Measurements from ENCODE around the gene ULK4. TPM values are rescaled to one million over a fixed set of nuclear protein-coding genes. Genes with fewer than 3 reads are reported as not detected.
"Not testable (repeated sequence)": the region's sequence is repeated elsewhere in the genome, so short reads cannot be mapped to it uniquely, and the experiment has no call there.

ULK4 gene
- total and polyA plus RNA-seq, 2 experiments from 2014 or later, result 1.8 to 3.7 TPM

DNA sequence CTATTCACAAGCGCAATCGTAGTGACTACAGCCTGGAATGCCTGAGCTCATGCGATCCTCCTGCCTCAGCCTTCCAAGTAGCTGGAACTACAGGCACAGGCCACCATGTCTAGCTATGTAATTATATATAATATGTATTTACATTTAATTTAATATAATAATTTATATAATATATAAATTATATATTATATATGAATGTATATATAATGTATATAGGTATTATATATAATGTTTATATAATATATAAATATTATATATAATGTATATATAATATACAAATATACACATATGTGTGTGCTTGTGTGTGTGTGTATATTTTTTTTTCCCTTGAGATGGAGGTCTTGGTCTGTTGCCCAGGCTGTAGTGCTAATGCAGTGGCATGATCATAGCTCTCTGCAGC, 27.6 kb upstream of the ULK4 start:
- TF ChIP-seq, protein P1, sequence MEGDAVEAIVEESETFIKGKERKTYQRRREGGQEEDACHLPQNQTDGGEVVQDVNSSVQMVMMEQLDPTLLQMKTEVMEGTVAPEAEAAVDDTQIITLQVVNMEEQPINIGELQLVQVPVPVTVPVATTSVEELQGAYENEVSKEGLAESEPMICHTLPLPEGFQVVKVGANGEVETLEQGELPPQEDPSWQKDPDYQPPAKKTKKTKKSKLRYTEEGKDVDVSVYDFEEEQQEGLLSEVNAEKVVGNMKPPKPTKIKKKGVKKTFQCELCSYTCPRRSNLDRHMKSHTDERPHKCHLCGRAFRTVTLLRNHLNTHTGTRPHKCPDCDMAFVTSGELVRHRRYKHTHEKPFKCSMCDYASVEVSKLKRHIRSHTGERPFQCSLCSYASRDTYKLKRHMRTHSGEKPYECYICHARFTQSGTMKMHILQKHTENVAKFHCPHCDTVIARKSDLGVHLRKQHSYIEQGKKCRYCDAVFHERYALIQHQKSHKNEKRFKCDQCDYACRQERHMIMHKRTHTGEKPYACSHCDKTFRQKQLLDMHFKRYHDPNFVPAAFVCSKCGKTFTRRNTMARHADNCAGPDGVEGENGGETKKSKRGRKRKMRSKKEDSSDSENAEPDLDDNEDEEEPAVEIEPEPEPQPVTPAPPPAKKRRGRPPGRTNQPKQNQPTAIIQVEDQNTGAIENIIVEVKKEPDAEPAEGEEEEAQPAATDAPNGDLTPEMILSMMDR (IDR thresholded peaks at IDR 0.05; ENCODE audit: low read depth, low read length), result no peak
- Histone ChIP-seq H3K9me3 (ENCODE audit: low read depth) (no peaks in the 10 kb centered on the region), H3K27me3 (no peaks in the 10 kb centered on the region), H3K4me3 (no peak overlapping the region), H3K4me1 (ENCODE audit: low read depth) (no peaks in the 10 kb centered on the region), H3K36me3 (no peaks in the 10 kb centered on the region), H3K27ac (no peak overlapping the region)
- no peak for DNase-seq (ENCODE audit: low read depth in 1 of 2, low spot score in 1 of 2)

- Histone ChIP-seq H3K27me3 (no peaks in the 10 kb centered on the region), H3K4me3 (no peak overlapping the region), H3K27ac (no peak overlapping the region), H3K36me3 (no peaks in the 10 kb centered on the region), H3K9me3 (ENCODE audit: low read depth) (no peaks in the 10 kb centered on the region), H3K4me1 (ENCODE audit: low read depth) (no peaks in the 10 kb centered on the region)
- TF ChIP-seq, protein P1 (IDR thresholded peaks at IDR 0.05; ENCODE audit: low read depth, low read length), result no peak
- no peak for DNase-seq (ENCODE audit: low read depth in 1 of 2, low spot score in 1 of 2)
Measured at GRCh38 chr3:41987627-41988026, 25.7 kb upstream of the ULK4 start.

GRCh38 chr3:41986561-41986960, 24.7 kb upstream of the ULK4 start:
- no peak overlapping the region for H3K27ac ChIP-seq
- no peak for DNase-seq (ENCODE audit: low read depth in 1 of 2, low spot score in 1 of 2)
- H3K27me3 ChIP-seq, result no peaks in the 10 kb centered on the region
- H3K36me3 ChIP-seq, result no peaks in the 10 kb centered on the region
- H3K9me3 ChIP-seq (ENCODE audit: low read depth), result no peaks in the 10 kb centered on the region
- H3K4me3 ChIP-seq, result no peak overlapping the region
- TF ChIP-seq, protein P1 (IDR thresholded peaks at IDR 0.05; ENCODE audit: low read depth, low read length), result no peak
- no peaks in the 10 kb centered on the region for H3K4me1 ChIP-seq (ENCODE audit: low read depth)

GRCh38 chr3:41985018-41985417, 23.1 kb upstream of the ULK4 start:
- Histone ChIP-seq H3K9me3 (ENCODE audit: low read depth) (no peaks in the 10 kb centered on the region), H3K4me3 (no peak overlapping the region), H3K4me1 (ENCODE audit: low read depth) (no peaks in the 10 kb centered on the region), H3K27ac (no peak overlapping the region), H3K27me3 (no peaks in the 10 kb centered on the region), H3K36me3 (no peaks in the 10 kb centered on the region)
- TF ChIP-seq, protein P1 (IDR thresholded peaks at IDR 0.05; ENCODE audit: low read depth, low read length), result no peak
- DNase-seq (ENCODE audit: low read depth in 1 of 2, low spot score in 1 of 2), result no peak

DNA sequence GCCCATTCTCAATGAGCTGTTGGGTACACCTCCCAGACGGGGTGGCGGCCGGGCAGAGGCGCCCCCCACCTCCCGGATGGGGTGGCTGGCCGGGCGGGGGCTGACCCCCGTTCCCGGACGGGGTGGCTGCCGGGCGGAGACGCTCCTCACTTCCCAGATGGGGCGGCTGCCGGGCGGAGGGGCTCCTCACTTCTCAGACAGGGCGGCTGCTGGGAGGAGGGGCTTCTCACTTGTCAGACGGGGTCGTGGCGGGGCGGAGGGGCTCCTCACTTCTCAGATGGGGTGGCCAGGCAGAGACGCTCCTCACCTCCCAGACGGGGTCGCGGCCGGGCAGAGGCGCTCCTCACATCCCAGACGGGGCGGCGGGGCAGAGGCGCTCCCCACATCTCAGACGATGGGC, 21.2 kb upstream of the ULK4 start:
- not testable (repeated sequence) for H3K27ac ChIP-seq; H3K4me1 ChIP-seq (ENCODE audit: low read depth); H3K36me3 ChIP-seq; H3K4me3 ChIP-seq; H3K9me3 ChIP-seq (ENCODE audit: low read depth); H3K27me3 ChIP-seq; DNase-seq (ENCODE audit: low read depth in 1 of 2, low spot score in 1 of 2)

GRCh38 chr3:41977401-41977800, 15.5 kb upstream of the ULK4 start:
- H3K4me1 ChIP-seq (ENCODE audit: low read depth); DNase-seq (ENCODE audit: low read depth in 1 of 2, low spot score in 1 of 2); H3K27ac ChIP-seq; H3K4me3 ChIP-seq; H3K27me3 ChIP-seq; H3K36me3 ChIP-seq; H3K9me3 ChIP-seq (ENCODE audit: low read depth): not testable (repeated sequence)

Data from cardiac muscle cell (in vitro differentiated cells and primary cell).